ENCODE data around the gene SERINC3. TPM values are rescaled to one million over a fixed set of nuclear protein-coding genes. Genes with fewer than 3 reads are reported as not detected.
A peak's percentile ranks its signal among the peaks of the same experiment; 100 is the strongest.

SERINC3 gene
- total RNA-seq, 1 experiment from 2014 or later = 41.3 TPM

- no peaks in the 10 kb centered on the region for H3K9me3 Mint-ChIP-seq
- peaks cover 2% of the 10 kb centered on the region for H3K27me3 Mint-ChIP-seq (ENCODE audit: low read depth)
Observed at GRCh38 chr20:44478206-44478605, 43.7 kb downstream of the SERINC3 start.

DNA sequence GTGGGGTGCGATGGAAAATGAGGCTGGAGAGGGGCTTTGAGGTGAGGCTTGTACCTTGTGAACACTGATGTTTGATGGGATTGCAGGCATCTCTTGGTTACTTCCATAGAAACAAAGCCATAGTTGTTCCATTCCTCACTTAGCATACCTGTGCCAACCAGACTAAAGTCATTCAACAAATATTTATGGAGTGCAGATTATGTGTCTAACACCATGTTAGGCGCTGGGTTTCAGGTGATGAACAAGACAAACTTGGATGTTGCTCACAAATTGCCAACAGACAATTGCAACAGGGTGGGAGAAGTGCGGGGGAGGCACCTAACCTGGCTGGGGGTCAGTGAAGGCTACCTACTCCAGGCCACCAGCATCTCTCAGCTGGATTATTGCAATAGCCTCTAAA, 44.7 kb downstream of the SERINC3 start:
- peaks cover 7% of the 10 kb centered on the region; the same call in 1 of the 2 replicates for H3K36me3 Mint-ChIP-seq
- H3K4me3 Mint-ChIP-seq = peak overlapping the region; percentile 90
- DNase-seq (ENCODE audit: low spot score) (no peak), ATAC-seq (no peak)
- no peak overlapping the region for H3K27ac Mint-ChIP-seq
- H3K9me3 Mint-ChIP-seq = no peaks in the 10 kb centered on the region
- TF ChIP-seq, protein P1, sequence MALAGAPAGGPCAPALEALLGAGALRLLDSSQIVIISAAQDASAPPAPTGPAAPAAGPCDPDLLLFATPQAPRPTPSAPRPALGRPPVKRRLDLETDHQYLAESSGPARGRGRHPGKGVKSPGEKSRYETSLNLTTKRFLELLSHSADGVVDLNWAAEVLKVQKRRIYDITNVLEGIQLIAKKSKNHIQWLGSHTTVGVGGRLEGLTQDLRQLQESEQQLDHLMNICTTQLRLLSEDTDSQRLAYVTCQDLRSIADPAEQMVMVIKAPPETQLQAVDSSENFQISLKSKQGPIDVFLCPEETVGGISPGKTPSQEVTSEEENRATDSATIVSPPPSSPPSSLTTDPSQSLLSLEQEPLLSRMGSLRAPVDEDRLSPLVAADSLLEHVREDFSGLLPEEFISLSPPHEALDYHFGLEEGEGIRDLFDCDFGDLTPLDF (CRISPR knock-in tag; IDR thresholded peaks at IDR 0.05) = no peak
- TF ChIP-seq ETV6 (CRISPR knock-in tag; IDR thresholded peaks at IDR 0.05) (no peak), CDX4 (CRISPR knock-in tag; IDR thresholded peaks at IDR 0.05; ENCODE audit: borderline replicate concordance) (no peak), JAZF1 (CRISPR knock-in tag; IDR thresholded peaks at IDR 0.05) (no peak), SMAD4 (CRISPR knock-in tag; IDR thresholded peaks at IDR 0.05) (no peak), MXD4 (CRISPR knock-in tag; IDR thresholded peaks at IDR 0.05; ENCODE audit: borderline replicate concordance) (no peak), TEAD1 (CRISPR knock-in tag; IDR thresholded peaks at IDR 0.05) (no peak), MLX (CRISPR knock-in tag; IDR thresholded peaks at IDR 0.05) (no peak), FOXJ3 (CRISPR knock-in tag; IDR thresholded peaks at IDR 0.05; ENCODE audit: borderline replicate concordance) (no peak)
- TF ChIP-seq, protein P2, sequence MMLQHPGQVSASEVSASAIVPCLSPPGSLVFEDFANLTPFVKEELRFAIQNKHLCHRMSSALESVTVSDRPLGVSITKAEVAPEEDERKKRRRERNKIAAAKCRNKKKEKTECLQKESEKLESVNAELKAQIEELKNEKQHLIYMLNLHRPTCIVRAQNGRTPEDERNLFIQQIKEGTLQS (CRISPR knock-in tag; conservative IDR thresholded peaks at IDR 0.05) = no peak
- TF ChIP-seq, protein P3, sequence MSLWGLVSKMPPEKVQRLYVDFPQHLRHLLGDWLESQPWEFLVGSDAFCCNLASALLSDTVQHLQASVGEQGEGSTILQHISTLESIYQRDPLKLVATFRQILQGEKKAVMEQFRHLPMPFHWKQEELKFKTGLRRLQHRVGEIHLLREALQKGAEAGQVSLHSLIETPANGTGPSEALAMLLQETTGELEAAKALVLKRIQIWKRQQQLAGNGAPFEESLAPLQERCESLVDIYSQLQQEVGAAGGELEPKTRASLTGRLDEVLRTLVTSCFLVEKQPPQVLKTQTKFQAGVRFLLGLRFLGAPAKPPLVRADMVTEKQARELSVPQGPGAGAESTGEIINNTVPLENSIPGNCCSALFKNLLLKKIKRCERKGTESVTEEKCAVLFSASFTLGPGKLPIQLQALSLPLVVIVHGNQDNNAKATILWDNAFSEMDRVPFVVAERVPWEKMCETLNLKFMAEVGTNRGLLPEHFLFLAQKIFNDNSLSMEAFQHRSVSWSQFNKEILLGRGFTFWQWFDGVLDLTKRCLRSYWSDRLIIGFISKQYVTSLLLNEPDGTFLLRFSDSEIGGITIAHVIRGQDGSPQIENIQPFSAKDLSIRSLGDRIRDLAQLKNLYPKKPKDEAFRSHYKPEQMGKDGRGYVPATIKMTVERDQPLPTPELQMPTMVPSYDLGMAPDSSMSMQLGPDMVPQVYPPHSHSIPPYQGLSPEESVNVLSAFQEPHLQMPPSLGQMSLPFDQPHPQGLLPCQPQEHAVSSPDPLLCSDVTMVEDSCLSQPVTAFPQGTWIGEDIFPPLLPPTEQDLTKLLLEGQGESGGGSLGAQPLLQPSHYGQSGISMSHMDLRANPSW (CRISPR knock-in tag; conservative IDR thresholded peaks at IDR 0.05; ENCODE audit: low read depth) = no peak
- TF ChIP-seq, protein P4, sequence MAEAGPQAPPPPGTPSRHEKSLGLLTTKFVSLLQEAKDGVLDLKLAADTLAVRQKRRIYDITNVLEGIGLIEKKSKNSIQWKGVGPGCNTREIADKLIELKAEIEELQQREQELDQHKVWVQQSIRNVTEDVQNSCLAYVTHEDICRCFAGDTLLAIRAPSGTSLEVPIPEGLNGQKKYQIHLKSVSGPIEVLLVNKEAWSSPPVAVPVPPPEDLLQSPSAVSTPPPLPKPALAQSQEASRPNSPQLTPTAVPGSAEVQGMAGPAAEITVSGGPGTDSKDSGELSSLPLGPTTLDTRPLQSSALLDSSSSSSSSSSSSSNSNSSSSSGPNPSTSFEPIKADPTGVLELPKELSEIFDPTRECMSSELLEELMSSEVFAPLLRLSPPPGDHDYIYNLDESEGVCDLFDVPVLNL (CRISPR knock-in tag; IDR thresholded peaks at IDR 0.05; ENCODE audit: borderline replicate concordance, low read depth) = no peak
- H3K4me1 Mint-ChIP-seq = peaks cover 14% of the 10 kb centered on the region
- ChIA-PET POLR2A (no interaction called here), CTCF (no interaction called here)
- peaks cover 2% of the 10 kb centered on the region for H3K27me3 Mint-ChIP-seq (ENCODE audit: low read depth)

More at GRCh38 chr20:44478206-44478605, 43.7 kb downstream of the SERINC3 start:
- no peak overlapping the region; the same call in 1 of the 2 replicates for H3K27ac Mint-ChIP-seq
- POLR2A ChIA-PET = no interaction called here
- TF ChIP-seq ESRRA (CRISPR knock-in tag; IDR thresholded peaks at IDR 0.05; ENCODE audit: borderline replicate concordance) = no peak
- DNase-seq (ENCODE audit: low spot score) (no peak), ATAC-seq (no peak)
- H3K4me1 Mint-ChIP-seq = peaks cover 14% of the 10 kb centered on the region
- CTCF ChIA-PET = no interaction called here
- H3K36me3 Mint-ChIP-seq = peaks cover 7% of the 10 kb centered on the region; the same call in 1 of the 2 replicates
- no peak overlapping the region for H3K4me3 Mint-ChIP-seq

Measured in WTC11 (cell line).